Loucy (cell line): ENCODE data around the gene SOD2.
"Not testable (repeated sequence)": the region's sequence is repeated elsewhere in the genome, so short reads cannot be mapped to it uniquely, and the experiment has no call there.

ENCODE experiments used
- H2AFZ ChIP-seq: fragments of 200-600 bp; sonication (generic); 2 replicates; pipeline ENCODE4 v1.6.0; 2016; ENCODE audit warnings: antibody characterized with exemption, mild to moderate bottlenecking, low read length, moderate library complexity
- H3F3A ChIP-seq: fragments of 200-600 bp; 2 replicates; pipeline ENCODE4 v1.6.0; 2016; ENCODE audit warnings: antibody characterized with exemption, low read depth, mild to moderate bottlenecking
- H3K27me3 ChIP-seq: fragments of 200-600 bp; sonication (generic); 2 replicates; pipeline ENCODE4 v1.6.1; 2014; ENCODE audit warnings: low read length, mild to moderate bottlenecking; ENCODE audit not compliant: insufficient read depth, poor library complexity, severe bottlenecking
- H3K36me3 ChIP-seq: fragments of 200-600 bp; sonication (generic); 2 replicates; pipeline ENCODE4 v1.6.1; 2016; ENCODE audit warnings: low read length; ENCODE audit not compliant: insufficient read depth
- H3K4me1 ChIP-seq: fragments of 200-600 bp; sonication (generic); 2 replicates; pipeline ENCODE4 v1.5.1; 2014; ENCODE audit warnings: low read length, mild to moderate bottlenecking; ENCODE audit not compliant: insufficient read depth, poor library complexity, severe bottlenecking
- H3K4me2 ChIP-seq: fragments of 200-600 bp; sonication (generic); 2 replicates; pipeline ENCODE4 v1.6.0; 2014; ENCODE audit warnings: antibody characterized with exemption, low read length, low read depth, mild to moderate bottlenecking; ENCODE audit not compliant: poor library complexity, severe bottlenecking
- H3K4me3 ChIP-seq: fragments of 200-600 bp; sonication (generic); 2 replicates; pipeline ENCODE4 v1.5.1; 2014; ENCODE audit warnings: low read length, mild to moderate bottlenecking, mixed read lengths; ENCODE audit not compliant: poor library complexity, severe bottlenecking
- H3K79me2 ChIP-seq: fragments of 200-600 bp; sonication (generic); 2 replicates; pipeline ENCODE4 v1.6.1; 2014; ENCODE audit warnings: low read length; ENCODE audit not compliant: insufficient read depth
- H3K9ac ChIP-seq: fragments of 200-600 bp; sonication (generic); 2 replicates; pipeline ENCODE4 v1.6.0; 2014; ENCODE audit warnings: mild to moderate bottlenecking, low read depth, low read length, moderate library complexity; ENCODE audit not compliant: poor library complexity, severe bottlenecking
- H3K9me2 ChIP-seq: fragments of 200-600 bp; sonication (generic); replicated peaks from 2 replicates; pipeline ENCODE4 v1.6.1; 2016; ENCODE audit warnings: low read depth, low read length, mixed read lengths
- H3K9me3 ChIP-seq: fragments of 200-600 bp; sonication (generic); 2 replicates; pipeline ENCODE4 v1.6.1; 2014; ENCODE audit warnings: mild to moderate bottlenecking, antibody characterized with exemption, low read length, low read depth; ENCODE audit not compliant: insufficient read depth
- H4K20me1 ChIP-seq: fragments of 200-600 bp; sonication (generic); 2 replicates; pipeline ENCODE4 v1.6.0; 2014; ENCODE audit warnings: antibody characterized with exemption, low read length, mild to moderate bottlenecking; ENCODE audit not compliant: insufficient read depth, poor library complexity, severe bottlenecking
- CTCF ChIP-seq: fragments of 200-600 bp; sonication (generic); conservative IDR thresholded peaks from 2 replicates; pipeline ENCODE4 v1.5.1; 2014; ENCODE audit warnings: mild to moderate bottlenecking, antibody characterized with exemption, low read length
- EZH2phosphoT487 ChIP-seq: fragments of 200-600 bp; IDR thresholded peaks from 2 replicates; pipeline ENCODE4 v1.6.1; 2018; ENCODE audit warnings: antibody characterized with exemption, mild to moderate bottlenecking, moderate library complexity, borderline replicate concordance

The SOD2 gene

GRCh38 chr6:159714404-159714803 is 21.4 kb upstream of the SOD2 start:
- Histone ChIP-seq H3K79me2 (no peaks in the 10 kb centered on the region), H3K4me1 (peaks cover 5% of the 10 kb centered on the region), H3K4me2 (no peak overlapping the region)

GRCh38 chr6:159713984-159714383 is 20.9 kb upstream of the SOD2 start:
- no peak overlapping the region for H3K4me2 ChIP-seq
- H3K9me2 ChIP-seq = no peaks in the 10 kb centered on the region
- H3K27me3 ChIP-seq = no peaks in the 10 kb centered on the region
- TF ChIP-seq CTCF (no peak), EZH2phosphoT487 (no peak)
- no peak overlapping the region for H3K9ac ChIP-seq
- peaks cover 5% of the 10 kb centered on the region for H3K4me1 ChIP-seq
- no peaks in the 10 kb centered on the region for H3K36me3 ChIP-seq
- H2AFZ ChIP-seq = no peak overlapping the region
- no peaks in the 10 kb centered on the region for H3K9me3 ChIP-seq
- H4K20me1 ChIP-seq = no peaks in the 10 kb centered on the region
- no peaks in the 10 kb centered on the region for H3F3A ChIP-seq
- H3K79me2 ChIP-seq = no peaks in the 10 kb centered on the region
- no peak overlapping the region for H3K4me3 ChIP-seq

More at GRCh38 chr6:159714404-159714803, 21.4 kb upstream of the SOD2 start:
- H3F3A ChIP-seq = no peaks in the 10 kb centered on the region
- H4K20me1 ChIP-seq = no peaks in the 10 kb centered on the region
- H2AFZ ChIP-seq = no peak overlapping the region
- TF ChIP-seq EZH2phosphoT487 = no peak
- no peaks in the 10 kb centered on the region for H3K27me3 ChIP-seq
- H3K9me2 ChIP-seq = no peaks in the 10 kb centered on the region
- H3K9ac ChIP-seq = no peak overlapping the region
- H3K9me3 ChIP-seq = no peaks in the 10 kb centered on the region
- H3K4me3 ChIP-seq = no peak overlapping the region
- H3K36me3 ChIP-seq = no peaks in the 10 kb centered on the region

GRCh38 chr6:159712389-159712788 is 19.3 kb upstream of the SOD2 start:
- H3K9ac ChIP-seq, H4K20me1 ChIP-seq, H3K9me2 ChIP-seq, H3K4me3 ChIP-seq, H3K9me3 ChIP-seq, H3K4me2 ChIP-seq, H3K36me3 ChIP-seq, H3K27me3 ChIP-seq, H3K79me2 ChIP-seq, H3K4me1 ChIP-seq, H2AFZ ChIP-seq, H3F3A ChIP-seq: not testable (repeated sequence)

GRCh38 chr6:159710603-159711002 is 17.6 kb upstream of the SOD2 start:
- H4K20me1 ChIP-seq, H3K79me2 ChIP-seq, H3K9me2 ChIP-seq, H3K9me3 ChIP-seq, H3K4me3 ChIP-seq, H3K4me2 ChIP-seq, H3K9ac ChIP-seq, H2AFZ ChIP-seq, H3K27me3 ChIP-seq, H3K36me3 ChIP-seq, H3F3A ChIP-seq, H3K4me1 ChIP-seq: not testable (repeated sequence)
